GM06990 (cell line): Measurements from ENCODE around the gene SUSD4.

Source experiments
- DNase-seq: peaks from one replicate; pipeline ENCODE4 v3.0.0-alpha.2; 2011; ENCODE audit not compliant: insufficient read length; ENCODE audit errors: extremely low read depth
- H3K27me3 ChIP-seq: replicated peaks from 2 replicates; pipeline ENCODE4 v1.6.0; 2011; ENCODE audit warnings: low read length; ENCODE audit not compliant: control insufficient read depth, insufficient read depth
- H3K36me3 ChIP-seq: 2 replicates; pipeline ENCODE4 v1.5.1; 2011; ENCODE audit warnings: low read length; ENCODE audit not compliant: control insufficient read depth, insufficient read depth
- H3K4me3 ChIP-seq: replicated peaks from 2 replicates; pipeline ENCODE4 v1.5.1; 2011; ENCODE audit warnings: low read depth, mild to moderate bottlenecking, control low read depth, low read length
- CTCF ChIP-seq: IDR thresholded peaks from 2 replicates; pipeline ENCODE4 v1.5.1; 2011; ENCODE audit warnings: low read length, control low read depth, mild to moderate bottlenecking, inconsistent platforms; ENCODE audit not compliant: insufficient read depth, poor library complexity, severe bottlenecking

The SUSD4 gene

GRCh38 chr1:223203694-223204093 is 160.3 kb downstream of the SUSD4 start:
- no peak for DNase-seq
- Histone ChIP-seq H3K27me3 (peaks cover 1% of the 10 kb centered on the region; the same call in 1 of the 2 replicates), H3K36me3 (no peaks in the 10 kb centered on the region), H3K4me3 (no peak overlapping the region)
- TF ChIP-seq CTCF = no peak

GRCh38 chr1:223203034-223203408 is 161.0 kb downstream of the SUSD4 start:
- H3K4me3 ChIP-seq = no peak overlapping the region
- peaks cover 1% of the 10 kb centered on the region; the same call in 1 of the 2 replicates for H3K27me3 ChIP-seq
- no peaks in the 10 kb centered on the region for H3K36me3 ChIP-seq
- DNase-seq = no peak
- TF ChIP-seq CTCF = no peak

GRCh38 chr1:223202376-223203033 is 161.5 kb downstream of the SUSD4 start:
- no peak for DNase-seq
- Histone ChIP-seq H3K27me3 (peaks cover 1% of the 10 kb centered on the region; the same call in 1 of the 2 replicates), H3K4me3 (no peak overlapping the region), H3K36me3 (no peaks in the 10 kb centered on the region)
- no peak for TF ChIP-seq CTCF

DNA sequence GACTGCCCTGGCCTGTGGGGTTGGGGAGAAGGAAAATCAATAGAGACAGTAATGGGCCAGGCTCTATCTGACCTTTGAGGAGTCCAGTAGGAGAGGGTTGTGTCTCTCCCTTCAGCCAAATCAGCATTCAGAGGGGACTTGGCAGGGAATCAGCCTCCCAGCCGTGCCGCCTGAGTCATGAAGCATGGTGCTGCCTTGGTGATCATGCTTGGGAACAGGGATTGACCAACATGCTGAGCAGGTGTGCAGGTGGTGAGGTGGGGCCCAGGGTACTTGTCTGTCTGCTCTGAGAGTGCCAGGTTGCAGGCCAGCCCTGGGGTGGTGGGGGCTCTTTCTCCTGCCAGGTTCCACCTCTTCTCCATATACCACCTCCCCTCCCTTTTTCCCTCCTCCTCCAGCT is 162.0 kb downstream of the SUSD4 start:
- H3K4me3 ChIP-seq = no peak overlapping the region
- H3K36me3 ChIP-seq = no peaks in the 10 kb centered on the region
- DNase-seq = no peak
- TF ChIP-seq CTCF = no peak
- H3K27me3 ChIP-seq = peaks cover 1% of the 10 kb centered on the region; the same call in 1 of the 2 replicates

DNA sequence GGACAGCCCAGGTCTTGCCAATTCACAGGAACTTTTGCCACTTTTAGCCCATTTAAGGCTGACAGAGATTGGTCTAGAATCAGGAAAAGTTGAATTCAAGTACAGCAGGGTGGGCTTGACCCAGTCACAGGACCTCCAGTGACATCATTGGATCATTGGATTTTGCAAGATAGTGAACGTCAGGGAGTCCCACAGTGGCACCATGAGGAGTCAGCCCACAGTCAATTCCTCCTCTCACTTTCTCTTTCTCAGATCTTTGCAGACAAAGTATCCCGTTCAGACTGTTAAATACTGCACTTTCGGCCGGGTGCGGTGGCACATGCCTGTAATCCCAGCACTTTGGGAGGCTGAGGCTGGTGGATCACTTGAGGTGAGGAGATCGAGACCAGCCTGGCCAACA is 163.1 kb downstream of the SUSD4 start:
- no peak for TF ChIP-seq CTCF
- no peak for DNase-seq
- Histone ChIP-seq H3K4me3 (no peak overlapping the region), H3K36me3 (no peaks in the 10 kb centered on the region), H3K27me3 (peaks cover 1% of the 10 kb centered on the region; the same call in 1 of the 2 replicates)
